Measurements from ENCODE around the gene BHLHE40.

DNA sequence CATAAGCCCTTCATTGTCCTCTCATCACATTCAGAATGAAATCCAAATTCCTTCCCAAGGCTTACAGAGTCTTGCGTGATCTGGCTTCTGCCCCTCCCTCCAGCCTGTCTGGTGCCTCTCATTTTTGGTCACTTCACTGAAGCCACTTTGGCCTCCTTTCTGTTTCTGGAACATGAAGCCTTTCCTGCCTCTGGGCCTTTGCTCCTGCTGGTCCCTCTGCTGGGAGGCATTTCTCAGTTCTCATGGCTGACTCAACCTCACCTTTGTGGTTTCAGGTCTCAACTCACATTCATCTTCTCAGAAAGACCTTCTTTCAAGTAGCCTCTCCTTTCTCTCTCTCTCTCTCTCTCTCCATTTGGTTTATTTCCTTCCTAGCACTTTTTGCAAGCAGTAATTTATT lies 43.9 kb upstream of the BHLHE40 start:
- no peak for TF ChIP-seq SMC3 (IDR thresholded peaks at IDR 0.05; ENCODE audit: low read length)
- no peak for TF ChIP-seq ERF (CRISPR knock-in tag; IDR thresholded peaks at IDR 0.05)
- no peak for TF ChIP-seq ZBTB7A (CRISPR knock-in tag; IDR thresholded peaks at IDR 0.05)
- no peak for TF ChIP-seq ARID3A (IDR thresholded peaks at IDR 0.05; ENCODE audit: low read depth, low read length)
- TF ChIP-seq NFYB (CRISPR knock-in tag; IDR thresholded peaks at IDR 0.05) = no peak
- no peak for TF ChIP-seq SMARCE1 (IDR thresholded peaks at IDR 0.05; ENCODE audit: borderline replicate concordance)
- TF ChIP-seq PRMT3 (CRISPR knock-in tag; IDR thresholded peaks at IDR 0.05; ENCODE audit: borderline replicate concordance, low read depth) = no peak
- TF ChIP-seq, protein P1, sequence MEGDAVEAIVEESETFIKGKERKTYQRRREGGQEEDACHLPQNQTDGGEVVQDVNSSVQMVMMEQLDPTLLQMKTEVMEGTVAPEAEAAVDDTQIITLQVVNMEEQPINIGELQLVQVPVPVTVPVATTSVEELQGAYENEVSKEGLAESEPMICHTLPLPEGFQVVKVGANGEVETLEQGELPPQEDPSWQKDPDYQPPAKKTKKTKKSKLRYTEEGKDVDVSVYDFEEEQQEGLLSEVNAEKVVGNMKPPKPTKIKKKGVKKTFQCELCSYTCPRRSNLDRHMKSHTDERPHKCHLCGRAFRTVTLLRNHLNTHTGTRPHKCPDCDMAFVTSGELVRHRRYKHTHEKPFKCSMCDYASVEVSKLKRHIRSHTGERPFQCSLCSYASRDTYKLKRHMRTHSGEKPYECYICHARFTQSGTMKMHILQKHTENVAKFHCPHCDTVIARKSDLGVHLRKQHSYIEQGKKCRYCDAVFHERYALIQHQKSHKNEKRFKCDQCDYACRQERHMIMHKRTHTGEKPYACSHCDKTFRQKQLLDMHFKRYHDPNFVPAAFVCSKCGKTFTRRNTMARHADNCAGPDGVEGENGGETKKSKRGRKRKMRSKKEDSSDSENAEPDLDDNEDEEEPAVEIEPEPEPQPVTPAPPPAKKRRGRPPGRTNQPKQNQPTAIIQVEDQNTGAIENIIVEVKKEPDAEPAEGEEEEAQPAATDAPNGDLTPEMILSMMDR (CRISPR knock-in tag; IDR thresholded peaks at IDR 0.05) = no peak
- no peak for TF ChIP-seq MLX (CRISPR knock-in tag; IDR thresholded peaks at IDR 0.05)
- no peak for TF ChIP-seq STAT5B (CRISPR knock-in tag; IDR thresholded peaks at IDR 0.05)
- no peak for TF ChIP-seq TAF1 (CRISPR knock-in tag; IDR thresholded peaks at IDR 0.05)
